ENCODE measurements around the gene C20orf96. TPM values are rescaled to one million over a fixed set of nuclear protein-coding genes. Genes with fewer than 3 reads are reported as not detected.

C20orf96 gene
- total RNA-seq, 1 donor from 2014 or later, result 9.5 TPM

- H3K9me3 Mint-ChIP-seq, result no peaks in the 10 kb centered on the region
- intact Hi-C loops (cut with micrococcal nuclease), result no loop called here
- no peaks in the 10 kb centered on the region for H3K27me3 Mint-ChIP-seq (ENCODE audit: low read depth)
- H3K4me1 Mint-ChIP-seq (ENCODE audit: low read depth), result peaks cover 17% of the 10 kb centered on the region
- H3K36me3 Mint-ChIP-seq (ENCODE audit: low read depth), result no peaks in the 10 kb centered on the region
- DNase-seq (ENCODE audit: low spot score), result no peak
- peak overlapping the region; percentile 44 for H3K27ac Mint-ChIP-seq
- H3K4me3 Mint-ChIP-seq (ENCODE audit: low read depth), result peak overlapping the region; percentile 15
Observed at GRCh38 chr20:309306-309840, 18.8 kb upstream of the C20orf96 start.

GRCh38 chr20:308427-309038, 18.0 kb upstream of the C20orf96 start:
- Mint-ChIP-seq H3K9me3 (no peaks in the 10 kb centered on the region), H3K4me3 (ENCODE audit: low read depth) (no peak overlapping the region), H3K4me1 (ENCODE audit: low read depth) (peaks cover 14% of the 10 kb centered on the region), H3K27ac (no peak overlapping the region), H3K27me3 (ENCODE audit: low read depth) (no peaks in the 10 kb centered on the region), H3K36me3 (ENCODE audit: low read depth) (no peaks in the 10 kb centered on the region)
- DNase-seq (ENCODE audit: low spot score), result no peak
- intact Hi-C loops (cut with micrococcal nuclease), result no loop called here

GRCh38 chr20:305745-306144, 15.2 kb upstream of the C20orf96 start:
- Mint-ChIP-seq H3K4me1 (ENCODE audit: low read depth) (peaks cover 33% of the 10 kb centered on the region), H3K4me3 (ENCODE audit: low read depth) (no peak overlapping the region), H3K27me3 (ENCODE audit: low read depth) (no peaks in the 10 kb centered on the region), H3K36me3 (ENCODE audit: low read depth) (peaks cover 13% of the 10 kb centered on the region), H3K9me3 (no peaks in the 10 kb centered on the region), H3K27ac (no peak overlapping the region)
- no peak for DNase-seq (ENCODE audit: low spot score)
- intact Hi-C loops (cut with micrococcal nuclease), result no loop called here

GRCh38 chr20:301886-302848, 11.6 kb upstream of the C20orf96 start:
- Mint-ChIP-seq H3K27me3 (ENCODE audit: low read depth) (no peaks in the 10 kb centered on the region), H3K36me3 (ENCODE audit: low read depth) (peaks cover 42% of the 10 kb centered on the region), H3K27ac (peak overlapping the region; percentile 63), H3K9me3 (no peaks in the 10 kb centered on the region), H3K4me3 (ENCODE audit: low read depth) (peak overlapping the region; percentile 43), H3K4me1 (ENCODE audit: low read depth) (peaks cover 38% of the 10 kb centered on the region)
- no peak for DNase-seq (ENCODE audit: low spot score)
- intact Hi-C loops (cut with micrococcal nuclease), result no loop called here

GRCh38 chr20:300345-300990, 9.9 kb upstream of the C20orf96 start:
- intact Hi-C loops (cut with micrococcal nuclease), result no loop called here
- H3K4me3 Mint-ChIP-seq (ENCODE audit: low read depth), result peak overlapping the region; percentile 76
- H3K36me3 Mint-ChIP-seq (ENCODE audit: low read depth), result peaks cover 42% of the 10 kb centered on the region
- no peaks in the 10 kb centered on the region for H3K9me3 Mint-ChIP-seq
- no peak overlapping the region for H3K27ac Mint-ChIP-seq
- DNase-seq (ENCODE audit: low spot score), result no peak
- H3K4me1 Mint-ChIP-seq (ENCODE audit: low read depth), result peaks cover 47% of the 10 kb centered on the region
- no peaks in the 10 kb centered on the region for H3K27me3 Mint-ChIP-seq (ENCODE audit: low read depth)

- H3K27me3 Mint-ChIP-seq (ENCODE audit: low read depth), result no peaks in the 10 kb centered on the region
- DNase-seq (ENCODE audit: low spot score), result no peak
- peaks cover 49% of the 10 kb centered on the region for H3K4me1 Mint-ChIP-seq (ENCODE audit: low read depth)
- H3K9me3 Mint-ChIP-seq, result no peaks in the 10 kb centered on the region
- peak overlapping the region; percentile 99 for H3K4me3 Mint-ChIP-seq (ENCODE audit: low read depth)
- peak overlapping the region; percentile 98 for H3K27ac Mint-ChIP-seq
- peaks cover 42% of the 10 kb centered on the region for H3K36me3 Mint-ChIP-seq (ENCODE audit: low read depth)
- intact Hi-C loops (cut with micrococcal nuclease), result loop anchor here (5.0 kb wide), 1 partner anchor 243 kb away; the partner anchor contains the start of gene CSNK2A1
Observed at GRCh38 chr20:298776-299391, 8.3 kb upstream of the C20orf96 start.

- intact Hi-C loops (cut with micrococcal nuclease), result loop anchor here (1.0 to 5.0 kb wide), 2 partner anchors 26 to 244 kb away; partner anchors contain the start of gene CSNK2A1
- Mint-ChIP-seq H3K27me3 (ENCODE audit: low read depth) (no peaks in the 10 kb centered on the region), H3K4me3 (ENCODE audit: low read depth) (peak overlapping the region; percentile 99), H3K36me3 (ENCODE audit: low read depth) (peaks cover 42% of the 10 kb centered on the region), H3K4me1 (ENCODE audit: low read depth) (peaks cover 47% of the 10 kb centered on the region), H3K9me3 (no peaks in the 10 kb centered on the region), H3K27ac (peak overlapping the region; percentile 98)
- DNase-seq (ENCODE audit: low spot score), result peak; percentile 40
Observed at GRCh38 chr20:297925-298775, 7.6 kb upstream of the C20orf96 start.

- peaks cover 38% of the 10 kb centered on the region for H3K4me1 Mint-ChIP-seq (ENCODE audit: low read depth)
- intact Hi-C loops (cut with micrococcal nuclease), result loop anchor here (1.0 to 5.0 kb wide), 2 partner anchors 27 to 245 kb away; partner anchors contain the start of gene CSNK2A1
Observed at GRCh38 chr20:297098-297924, 6.8 kb upstream of the C20orf96 start, which contains the start of gene ZCCHC3. Gene ZCCHC3, plus strand, starts transcription at chr20:297570. Its CDS starts 17 bp downstream, at chr20:297587.

GRCh38 chr20:295804-296203, 5.3 kb upstream of the C20orf96 start:
- H3K4me1 Mint-ChIP-seq (ENCODE audit: low read depth), result peaks cover 26% of the 10 kb centered on the region
- peak overlapping the region; percentile 28 for H3K27ac Mint-ChIP-seq
- peaks cover 29% of the 10 kb centered on the region for H3K36me3 Mint-ChIP-seq (ENCODE audit: low read depth)
- H3K9me3 Mint-ChIP-seq, result no peaks in the 10 kb centered on the region
- intact Hi-C loops (cut with micrococcal nuclease), result loop anchor here (5.0 kb wide), 1 partner anchor 246 kb away; the partner anchor contains the start of gene CSNK2A1
- DNase-seq (ENCODE audit: low spot score), result no peak
- peak overlapping the region; percentile 99 for H3K4me3 Mint-ChIP-seq (ENCODE audit: low read depth)
- H3K27me3 Mint-ChIP-seq (ENCODE audit: low read depth), result no peaks in the 10 kb centered on the region

More at GRCh38 chr20:297098-297924, 6.8 kb upstream of the C20orf96 start, which contains the start of gene ZCCHC3:
- H3K36me3 Mint-ChIP-seq (ENCODE audit: low read depth), result peaks cover 40% of the 10 kb centered on the region
- H3K4me3 Mint-ChIP-seq (ENCODE audit: low read depth), result peak within 1 kb of the TSS; percentile 99
- no peaks in the 10 kb centered on the region for H3K9me3 Mint-ChIP-seq
- peak within 1 kb of the TSS; percentile 99 for H3K27ac Mint-ChIP-seq
- peak; percentile 85 for DNase-seq (ENCODE audit: low spot score)
- H3K27me3 Mint-ChIP-seq (ENCODE audit: low read depth), result no peaks in the 10 kb centered on the region

- Mint-ChIP-seq H3K4me3 (ENCODE audit: low read depth) (no peak overlapping the region), H3K36me3 (ENCODE audit: low read depth) (peaks cover 20% of the 10 kb centered on the region)
- no peak for DNase-seq (ENCODE audit: low spot score)
Observed at GRCh38 chr20:294602-295001, 4.1 kb upstream of the C20orf96 start.

More at GRCh38 chr20:294602-295001, 4.1 kb upstream of the C20orf96 start:
- intact Hi-C loops (cut with micrococcal nuclease), result loop anchor here (5.0 kb wide), 1 partner anchor 248 kb away; the partner anchor contains the start of gene CSNK2A1
- no peaks in the 10 kb centered on the region for H3K27me3 Mint-ChIP-seq (ENCODE audit: low read depth)
- H3K27ac Mint-ChIP-seq, result no peak overlapping the region
- H3K4me1 Mint-ChIP-seq (ENCODE audit: low read depth), result peaks cover 22% of the 10 kb centered on the region
- no peaks in the 10 kb centered on the region for H3K9me3 Mint-ChIP-seq
